A549 (cell line): ENCODE data around the gene MISFA. TPM values are rescaled to one million over a fixed set of nuclear protein-coding genes. Genes with fewer than 3 reads are reported as not detected.

Experiments
- ATAC-seq, 2 experiments: fragments of 200-7000 bp in 1 of 2; fragments of >200 bp in 1 of 2; cut with Nextera tagmentation in 1 of 2; cut with Tn5 transposase in 1 of 2; 3 replicates each; pipeline versions ENCODE4 v1.8.0 to v1.9.1; 2018 to 2020; ENCODE audit warnings: mild to moderate bottlenecking in 1 of 2, moderate library complexity in 1 of 2
- CTCF ChIA-PET: fragments of 300-600 bp; sonication (Branson Sonifier 250); formaldehyde crosslinking; extraction: SDS; loops from one replicate; lab custom pipeline; 2021; ENCODE audit warnings: antibody characterized with exemption, inconsistent platforms; lab: Yijun Ruan, JAX
- POLR2A ChIA-PET: fragments of 350-600 bp; formaldehyde crosslinking; extraction: SDS; loops from one replicate; lab custom pipeline; 2021; ENCODE audit warnings: antibody characterized with exemption, inconsistent platforms; lab: Yijun Ruan, JAX
- DNase-seq, 2 experiments: peaks; one replicate each; pipeline versions ENCODE4 v3.0.0 to v3.0.0-alpha.2; 2011 to 2016; ENCODE audit warnings: low read depth in 1 of 2, low spot score in 1 of 2
- FAIRE-seq: peaks from 2 replicates; lab custom pipeline; 2011; peaks lifted over from hg19 to GRCh38; lab: Jason Lieb, UNC
- H3K27ac ChIP-seq, 2 experiments: fragments of >200 bp; sonication (Bioruptor Twin); formaldehyde crosslinking; 3 replicates each; pipeline ENCODE4 v1.5.1; 2016 to 2017
- H3K4me1 ChIP-seq: fragments of >200 bp; sonication (Bioruptor Twin); formaldehyde crosslinking; 3 replicates; pipeline ENCODE4 v1.6.1; 2016
- H3K4me2 ChIP-seq: fragments of >200 bp; sonication (Bioruptor Twin); formaldehyde crosslinking; 3 replicates; pipeline ENCODE4 v1.6.1; 2016
- H3K4me3 ChIP-seq: fragments of >200 bp; sonication (Bioruptor Twin); formaldehyde crosslinking; 3 replicates; pipeline ENCODE4 v1.5.1; 2016
- H3K9me3 ChIP-seq: fragments of >200 bp; sonication (Bioruptor Twin); formaldehyde crosslinking; 3 replicates; pipeline ENCODE4 v1.6.1; 2016
- CEBPB ChIP-seq, 2 experiments: fragments of >200 bp in 1 of 2; sonication (Bioruptor Twin) in 1 of 2; formaldehyde crosslinking in 1 of 2; IDR thresholded peaks; 2 replicates each; pipeline ENCODE4 v1.6.1; 2012 to 2016
- CHD4 ChIP-seq: fragments of 200-600 bp; sonication (generic); IDR thresholded peaks from 2 replicates; pipeline ENCODE4 v1.6.1; 2016; ENCODE audit warnings: antibody characterized with exemption, mild to moderate bottlenecking, borderline replicate concordance
- EHMT2 ChIP-seq: fragments of 200-600 bp; sonication (generic); IDR thresholded peaks from 2 replicates; pipeline ENCODE4 v1.6.1; 2016; ENCODE audit warnings: antibody characterized with exemption, low read depth, mild to moderate bottlenecking, moderate library complexity
- EP300 ChIP-seq, 2 experiments: fragments of >200 bp; sonication (Bioruptor Twin); formaldehyde crosslinking; IDR thresholded peaks; 2 replicates in 1 of 2; 3 replicates in 1 of 2; pipeline ENCODE4 v1.6.1; 2016 to 2017
- HDAC2 ChIP-seq: fragments of 200-600 bp; sonication (generic); IDR thresholded peaks from 2 replicates; pipeline ENCODE4 v1.6.1; 2016
- HOXB13 ChIP-seq: fragments of 250-450 bp; sonication (Bioruptor Pico); IDR thresholded peaks from 2 replicates; pipeline ENCODE4 v1.5.0; 2020; ENCODE audit warnings: low read depth, mild to moderate bottlenecking, moderate library complexity
- HOXB5 ChIP-seq: fragments of 250-450 bp; sonication (Bioruptor Pico); IDR thresholded peaks from 2 replicates; pipeline ENCODE4 v1.5.0; 2020; ENCODE audit warnings: mild to moderate bottlenecking, moderate library complexity
- KDM1A ChIP-seq: fragments of 200-600 bp; sonication (generic); IDR thresholded peaks from 2 replicates; pipeline ENCODE4 v1.6.1; 2016; ENCODE audit warnings: low read depth, mild to moderate bottlenecking
- KDM5A ChIP-seq: fragments of 200-600 bp; sonication (generic); IDR thresholded peaks from 2 replicates; pipeline ENCODE4 v1.6.1; 2016; ENCODE audit warnings: antibody characterized with exemption, mild to moderate bottlenecking
- MAFK ChIP-seq: fragments of 450-650 bp; IDR thresholded peaks from 2 replicates; pipeline ENCODE4 v1.6.1; 2014; ENCODE audit not compliant: partially characterized antibody
- MAZ ChIP-seq: fragments of 150-350 bp; IDR thresholded peaks from 2 replicates; pipeline ENCODE4 v1.6.1; 2014; ENCODE audit warnings: antibody characterized with exemption, low read depth, low read length, borderline replicate concordance
- MYC ChIP-seq: IDR thresholded peaks from 2 replicates; pipeline ENCODE4 v1.6.1; 2012; ENCODE audit warnings: mild to moderate bottlenecking, inconsistent platforms, low read length, improper control_type of control experiment, borderline replicate concordance
- NR3C1 ChIP-seq: fragments of >200 bp; sonication (Bioruptor Twin); formaldehyde crosslinking; IDR thresholded peaks from 3 replicates; pipeline ENCODE4 v1.6.1; 2017
- PHF8 ChIP-seq: fragments of 200-600 bp; sonication (generic); IDR thresholded peaks from 2 replicates; pipeline ENCODE4 v1.6.1; 2016; ENCODE audit warnings: low read depth, mild to moderate bottlenecking, antibody characterized with exemption, moderate library complexity, borderline replicate concordance
- POLR2A ChIP-seq: IDR thresholded peaks from 2 replicates; pipeline ENCODE4 v1.6.1; 2012; ENCODE audit warnings: mild to moderate bottlenecking, low read length
- RAD21 ChIP-seq, 2 experiments: fragments of >200 bp in 1 of 2; sonication (Bioruptor Twin) in 1 of 2; formaldehyde crosslinking in 1 of 2; IDR thresholded peaks in 1 of 2; conservative IDR thresholded peaks in 1 of 2; 2 replicates in 1 of 2; 3 replicates in 1 of 2; pipeline ENCODE4 v1.6.1; 2012 to 2018; ENCODE audit warnings: inconsistent platforms in 1 of 2
- RFX5 ChIP-seq: fragments of 450-650 bp; IDR thresholded peaks from 2 replicates; pipeline ENCODE4 v1.7.1; 2014; ENCODE audit warnings: antibody characterized with exemption, mild to moderate bottlenecking, moderate library complexity
- SMC3 ChIP-seq: fragments of >200 bp; sonication (Bioruptor Twin); formaldehyde crosslinking; IDR thresholded peaks from 3 replicates; pipeline ENCODE4 v1.6.1; 2018; ENCODE audit warnings: inconsistent platforms
- SREBF2 ChIP-seq: fragments of 450-650 bp; IDR thresholded peaks from 2 replicates; pipeline ENCODE4 v1.6.1; 2014; ENCODE audit warnings: mild to moderate bottlenecking, moderate library complexity
- TP53 ChIP-seq: fragments of 250-450 bp; sonication (Bioruptor Pico); IDR thresholded peaks from 2 replicates; pipeline ENCODE4 v1.5.0; 2021; ENCODE audit warnings: mild to moderate bottlenecking, moderate library complexity
- ZNF302 ChIP-seq: fragments of 250-450 bp; sonication (Bioruptor Pico); IDR thresholded peaks from 2 replicates; pipeline ENCODE4 v1.9.0; 2021; ENCODE audit warnings: inconsistent platforms, mild to moderate bottlenecking, moderate library complexity
- ZSCAN20 ChIP-seq: fragments of 250-450 bp; sonication (Bioruptor Pico); IDR thresholded peaks from 2 replicates; pipeline ENCODE4 v1.8.0; 2022; ENCODE audit warnings: mild to moderate bottlenecking, moderate library complexity
- WGBS: methylation state at CpG from one replicate; pipeline ENCODE4 v1.1.6; 2017; ENCODE audit errors: missing lambda C conversion rate; 5-methylcytosine and 5-hydroxymethylcytosine counted together
- polyA plus RNA-seq, 4 experiments: library from polyadenylated mRNA; depleted of rRNA in 3 of 4; stranded (reverse); fragments of >200 nt; fragmentation: RNase III in 1 of 4; extraction: RNeasy Plus Mini Kit Qiagen cat#74134 plus additional on column Dnase treatment in 1 of 4; gene quantifications; 2 replicates in 3 of 4; 3 replicates in 1 of 4; pipeline ENCODE4 v1.2.3, GENCODE V29; 2011 to 2017
- TF ChIP-seq, protein P1 (sequence below): fragments of >200 bp; sonication (Bioruptor Twin); formaldehyde crosslinking; IDR thresholded peaks from 3 replicates; pipeline ENCODE4 v1.6.1; 2016
- TF ChIP-seq, protein P2 (sequence below): IDR thresholded peaks from 2 replicates; pipeline ENCODE4 v1.6.1; 2012; ENCODE audit warnings: low read depth, borderline replicate concordance
- TF ChIP-seq, protein P3 (sequence below): fragments of 450-650 bp; IDR thresholded peaks from 2 replicates; pipeline ENCODE4 v1.6.1; 2014; ENCODE audit warnings: antibody characterized with exemption
- TF ChIP-seq, protein P4 (sequence below): fragments of >200 bp; sonication (Bioruptor Twin); formaldehyde crosslinking; IDR thresholded peaks from 3 replicates; pipeline ENCODE4 v1.5.1; 2016
- TF ChIP-seq, protein P5 (sequence below): IDR thresholded peaks from 2 replicates; pipeline ENCODE4 v1.6.1; 2012
- TF ChIP-seq, protein P6 (sequence below): fragments of 250-450 bp; sonication (Bioruptor Pico); IDR thresholded peaks from 2 replicates; pipeline ENCODE4 v1.5.0; 2021; ENCODE audit warnings: mild to moderate bottlenecking, moderate library complexity, borderline replicate concordance
- TF ChIP-seq, protein P7 (sequence below): fragments of >200 bp; sonication (Bioruptor Twin); formaldehyde crosslinking; IDR thresholded peaks from 2 replicates; pipeline ENCODE4 v1.6.1; 2016
- TF ChIP-seq, protein P8 (sequence below): fragments of 150-350 bp; IDR thresholded peaks from 2 replicates; pipeline ENCODE4 v1.6.1; 2014; ENCODE audit warnings: low read depth, mild to moderate bottlenecking, low read length

The MISFA gene
- polyA plus RNA-seq, 2 of the 4 experiments (the other 2 are of a cell fraction), result 1.7 to 6.3 TPM

DNA sequence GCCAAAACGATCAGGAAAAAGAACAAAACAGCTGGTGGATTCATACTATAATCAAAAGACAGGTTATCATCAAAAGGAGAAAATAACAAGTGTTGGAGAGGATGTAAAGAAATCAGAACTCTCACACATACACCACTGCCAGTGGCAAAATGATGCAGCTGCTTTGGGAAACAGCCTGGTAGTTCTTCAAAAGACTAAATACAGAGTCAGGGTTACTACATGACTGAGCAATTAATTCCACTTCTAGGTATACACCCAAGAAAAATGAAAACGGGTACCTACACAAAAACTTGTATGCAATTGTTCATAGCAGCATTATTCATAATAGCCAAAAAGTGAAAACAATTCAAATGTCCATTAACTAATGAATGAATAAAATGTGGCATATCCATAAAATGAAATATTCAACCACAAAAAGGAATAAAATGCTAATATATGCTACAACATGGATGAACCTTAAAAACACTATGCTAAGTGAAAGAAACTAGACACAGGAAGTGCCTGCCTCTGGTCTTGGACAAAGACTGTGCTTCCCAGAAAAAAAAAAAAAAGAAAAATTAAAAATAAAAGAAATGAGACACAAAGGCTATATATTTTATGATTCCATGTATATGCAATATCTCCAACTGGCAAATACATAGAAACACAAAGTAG, 19.3 kb upstream of the MISFA start:
- DNase-seq (no peak), FAIRE-seq (no peak), ATAC-seq (no peak)
- H3K4me1 ChIP-seq, result peaks cover 21% of the 10 kb centered on the region
- H3K9me3 ChIP-seq, result 0 out of 3 replicates have a peak, but pooled peaks cover 2% of the 10 kb centered on the region
- ChIA-PET POLR2A (interaction anchor here (0.6 to 2.0 kb wide), 3 partner anchors 8 to 851 kb away, joined by 3 to 10 read pairs (median 8); partner anchors contain the start of gene UEVLD), CTCF (interaction anchor here (0.5 to 1.6 kb wide), 2 partner anchors 14 to 418 kb away, joined by 3 read pairs; no protein-coding TSS in a partner anchor)
- H3K27ac ChIP-seq, result peak overlapping the region; percentile 67 to 68; a peak in 5 of 6 replicates
- 60% methylated on average over 2 of the region's 2 CpGs for WGBS
- peak overlapping the region; percentile 65; the same call in 2 of the 3 replicates for H3K4me2 ChIP-seq
- H3K4me3 ChIP-seq, result no peak overlapping the region
- no peak for TF ChIP-seq SREBF2
- TF ChIP-seq POLR2A, result no peak
- no peak for TF ChIP-seq RFX5
- TF ChIP-seq HOXB5, result no peak
- TF ChIP-seq TP53 (CRISPR knock-in tag), result no peak
- TF ChIP-seq SMC3, result no peak
- TF ChIP-seq, protein P1, sequence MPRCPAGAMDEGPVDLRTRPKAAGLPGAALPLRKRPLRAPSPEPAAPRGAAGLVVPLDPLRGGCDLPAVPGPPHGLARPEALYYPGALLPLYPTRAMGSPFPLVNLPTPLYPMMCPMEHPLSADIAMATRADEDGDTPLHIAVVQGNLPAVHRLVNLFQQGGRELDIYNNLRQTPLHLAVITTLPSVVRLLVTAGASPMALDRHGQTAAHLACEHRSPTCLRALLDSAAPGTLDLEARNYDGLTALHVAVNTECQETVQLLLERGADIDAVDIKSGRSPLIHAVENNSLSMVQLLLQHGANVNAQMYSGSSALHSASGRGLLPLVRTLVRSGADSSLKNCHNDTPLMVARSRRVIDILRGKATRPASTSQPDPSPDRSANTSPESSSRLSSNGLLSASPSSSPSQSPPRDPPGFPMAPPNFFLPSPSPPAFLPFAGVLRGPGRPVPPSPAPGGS, result no peak
- TF ChIP-seq CEBPB (IDR thresholded peaks at IDR 0.05), result no peak
- TF ChIP-seq, protein P2, sequence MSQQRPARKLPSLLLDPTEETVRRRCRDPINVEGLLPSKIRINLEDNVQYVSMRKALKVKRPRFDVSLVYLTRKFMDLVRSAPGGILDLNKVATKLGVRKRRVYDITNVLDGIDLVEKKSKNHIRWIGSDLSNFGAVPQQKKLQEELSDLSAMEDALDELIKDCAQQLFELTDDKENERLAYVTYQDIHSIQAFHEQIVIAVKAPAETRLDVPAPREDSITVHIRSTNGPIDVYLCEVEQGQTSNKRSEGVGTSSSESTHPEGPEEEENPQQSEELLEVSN, result no peak
- no peak for TF ChIP-seq MYC
- TF ChIP-seq, protein P3, sequence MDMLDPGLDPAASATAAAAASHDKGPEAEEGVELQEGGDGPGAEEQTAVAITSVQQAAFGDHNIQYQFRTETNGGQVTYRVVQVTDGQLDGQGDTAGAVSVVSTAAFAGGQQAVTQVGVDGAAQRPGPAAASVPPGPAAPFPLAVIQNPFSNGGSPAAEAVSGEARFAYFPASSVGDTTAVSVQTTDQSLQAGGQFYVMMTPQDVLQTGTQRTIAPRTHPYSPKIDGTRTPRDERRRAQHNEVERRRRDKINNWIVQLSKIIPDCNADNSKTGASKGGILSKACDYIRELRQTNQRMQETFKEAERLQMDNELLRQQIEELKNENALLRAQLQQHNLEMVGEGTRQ, result no peak
- no peak for TF ChIP-seq ZSCAN20
- TF ChIP-seq, protein P4, sequence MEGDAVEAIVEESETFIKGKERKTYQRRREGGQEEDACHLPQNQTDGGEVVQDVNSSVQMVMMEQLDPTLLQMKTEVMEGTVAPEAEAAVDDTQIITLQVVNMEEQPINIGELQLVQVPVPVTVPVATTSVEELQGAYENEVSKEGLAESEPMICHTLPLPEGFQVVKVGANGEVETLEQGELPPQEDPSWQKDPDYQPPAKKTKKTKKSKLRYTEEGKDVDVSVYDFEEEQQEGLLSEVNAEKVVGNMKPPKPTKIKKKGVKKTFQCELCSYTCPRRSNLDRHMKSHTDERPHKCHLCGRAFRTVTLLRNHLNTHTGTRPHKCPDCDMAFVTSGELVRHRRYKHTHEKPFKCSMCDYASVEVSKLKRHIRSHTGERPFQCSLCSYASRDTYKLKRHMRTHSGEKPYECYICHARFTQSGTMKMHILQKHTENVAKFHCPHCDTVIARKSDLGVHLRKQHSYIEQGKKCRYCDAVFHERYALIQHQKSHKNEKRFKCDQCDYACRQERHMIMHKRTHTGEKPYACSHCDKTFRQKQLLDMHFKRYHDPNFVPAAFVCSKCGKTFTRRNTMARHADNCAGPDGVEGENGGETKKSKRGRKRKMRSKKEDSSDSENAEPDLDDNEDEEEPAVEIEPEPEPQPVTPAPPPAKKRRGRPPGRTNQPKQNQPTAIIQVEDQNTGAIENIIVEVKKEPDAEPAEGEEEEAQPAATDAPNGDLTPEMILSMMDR, result no peak
- TF ChIP-seq, protein P5, sequence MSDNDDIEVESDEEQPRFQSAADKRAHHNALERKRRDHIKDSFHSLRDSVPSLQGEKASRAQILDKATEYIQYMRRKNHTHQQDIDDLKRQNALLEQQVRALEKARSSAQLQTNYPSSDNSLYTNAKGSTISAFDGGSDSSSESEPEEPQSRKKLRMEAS, result no peak
- TF ChIP-seq HDAC2, result no peak
- TF ChIP-seq NR3C1, result no peak
- no peak for TF ChIP-seq KDM5A

DNA sequence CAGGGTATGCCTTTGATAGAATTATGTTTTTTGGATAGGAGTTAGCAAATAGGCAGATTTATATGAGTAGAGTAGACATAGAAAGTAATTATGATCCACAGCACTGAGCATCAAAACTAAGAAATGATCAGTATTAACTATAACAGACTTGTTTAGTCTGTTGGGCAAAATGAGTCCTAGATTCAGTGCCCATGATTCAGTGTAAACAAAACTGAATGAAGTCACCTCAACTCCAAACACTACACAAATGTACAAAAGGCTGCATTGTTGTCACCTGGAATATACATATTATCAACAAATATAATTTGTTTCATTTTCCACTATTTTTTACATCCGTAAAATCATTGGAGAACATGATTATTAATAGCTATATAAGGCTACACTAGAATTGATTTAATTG, 17.8 kb upstream of the MISFA start:
- TF ChIP-seq EP300 (IDR thresholded peaks at IDR 0.05), result no peak
- TF ChIP-seq, protein P6, sequence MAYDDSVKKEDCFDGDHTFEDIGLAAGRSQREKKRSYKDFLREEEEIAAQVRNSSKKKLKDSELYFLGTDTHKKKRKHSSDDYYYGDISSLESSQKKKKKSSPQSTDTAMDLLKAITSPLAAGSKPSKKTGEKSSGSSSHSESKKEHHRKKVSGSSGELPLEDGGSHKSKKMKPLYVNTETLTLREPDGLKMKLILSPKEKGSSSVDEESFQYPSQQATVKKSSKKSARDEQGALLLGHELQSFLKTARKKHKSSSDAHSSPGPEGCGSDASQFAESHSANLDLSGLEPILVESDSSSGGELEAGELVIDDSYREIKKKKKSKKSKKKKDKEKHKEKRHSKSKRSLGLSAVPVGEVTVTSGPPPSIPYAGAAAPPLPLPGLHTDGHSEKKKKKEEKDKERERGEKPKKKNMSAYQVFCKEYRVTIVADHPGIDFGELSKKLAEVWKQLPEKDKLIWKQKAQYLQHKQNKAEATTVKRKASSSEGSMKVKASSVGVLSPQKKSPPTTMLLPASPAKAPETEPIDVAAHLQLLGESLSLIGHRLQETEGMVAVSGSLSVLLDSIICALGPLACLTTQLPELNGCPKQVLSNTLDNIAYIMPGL, result no peak
- TF ChIP-seq, protein P7, sequence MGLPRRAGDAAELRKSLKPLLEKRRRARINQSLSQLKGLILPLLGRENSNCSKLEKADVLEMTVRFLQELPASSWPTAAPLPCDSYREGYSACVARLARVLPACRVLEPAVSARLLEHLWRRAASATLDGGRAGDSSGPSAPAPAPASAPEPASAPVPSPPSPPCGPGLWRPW, result no peak
- TF ChIP-seq POLR2A, result no peak
- no peak for TF ChIP-seq MAFK
- TF ChIP-seq RAD21 (conservative IDR thresholded peaks at IDR 0.05 in 1 of 2, IDR thresholded peaks at IDR 0.05 in 1 of 2), result no peak
- TF ChIP-seq HOXB13 (CRISPR knock-in tag), result no peak
- TF ChIP-seq MAZ, result no peak
- TF ChIP-seq ZNF302 (CRISPR knock-in tag), result no peak
- no peak for TF ChIP-seq EHMT2
- TF ChIP-seq CHD4, result no peak
- TF ChIP-seq HDAC2, result no peak
- no peak for TF ChIP-seq PHF8
- TF ChIP-seq, protein P8, sequence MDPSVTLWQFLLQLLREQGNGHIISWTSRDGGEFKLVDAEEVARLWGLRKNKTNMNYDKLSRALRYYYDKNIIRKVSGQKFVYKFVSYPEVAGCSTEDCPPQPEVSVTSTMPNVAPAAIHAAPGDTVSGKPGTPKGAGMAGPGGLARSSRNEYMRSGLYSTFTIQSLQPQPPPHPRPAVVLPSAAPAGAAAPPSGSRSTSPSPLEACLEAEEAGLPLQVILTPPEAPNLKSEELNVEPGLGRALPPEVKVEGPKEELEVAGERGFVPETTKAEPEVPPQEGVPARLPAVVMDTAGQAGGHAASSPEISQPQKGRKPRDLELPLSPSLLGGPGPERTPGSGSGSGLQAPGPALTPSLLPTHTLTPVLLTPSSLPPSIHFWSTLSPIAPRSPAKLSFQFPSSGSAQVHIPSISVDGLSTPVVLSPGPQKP, result no peak
- no peak for TF ChIP-seq KDM1A
- TF ChIP-seq, all 56 proteins: peak for 0
- no peak overlapping the region; a peak in 1 of 6 replicates for H3K27ac ChIP-seq
- peaks cover 23% of the 10 kb centered on the region for H3K4me1 ChIP-seq
- DNase-seq (no peak), ATAC-seq (0 out of 6 replicates have a peak, but pooled peaks of 1 of the 2 experiments have one; percentile 15), FAIRE-seq (no peak)
- WGBS, result 67% methylated on average over 1 of the region's 1 CpG
- POLR2A ChIA-PET, result no interaction called here
- peak overlapping the region; percentile 32 for H3K4me2 ChIP-seq
- 0 out of 3 replicates have a peak, but pooled peaks cover 2% of the 10 kb centered on the region for H3K9me3 ChIP-seq
- CTCF ChIA-PET, result interaction anchor here (1.1 kb wide), 1 partner anchor 140 kb away, joined by 3 read pairs; no protein-coding TSS in a partner anchor
- no peak overlapping the region for H3K4me3 ChIP-seq
